Right renal pelvis (tissue), 4 donors: Measurements from ENCODE around the gene NXNL1. TPM values are rescaled to one million over a fixed set of nuclear protein-coding genes. Genes with fewer than 3 reads are reported as not detected.

Source experiments
- DNase-seq, 4 donors: peaks; one replicate each; pipeline ENCODE4 v3.0.0-alpha.2; 2013; ENCODE audit warnings: low read depth in 4 of 4, low spot score in 3 of 4, missing footprints in 1 of 4
- polyA plus RNA-seq, 4 donors: library from polyadenylated mRNA; unstranded; fragments of 120-200 nt; gene quantifications; one replicate each; pipeline ENCODE4 v1.2.1, GENCODE V29; 2013; ENCODE audit not compliant: insufficient read length in 4 of 4

The NXNL1 gene
- polyA plus RNA-seq, 4 donors = 0.12 to 0.29 TPM; not detected in 2

GRCh38 chr19:17423429-17424208 lies 37.1 kb downstream of the NXNL1 start:
- no peak for DNase-seq

- no peak for DNase-seq
Observed at GRCh38 chr19:17421942-17422341, 38.8 kb downstream of the NXNL1 start.

GRCh38 chr19:17420475-17420924 lies 40.2 kb downstream of the NXNL1 start:
- no peak for DNase-seq

GRCh38 chr19:17419621-17420474 lies 40.9 kb downstream of the NXNL1 start, which contains the start of gene MVB12A:
MVB12A (plus strand) TSS chr19:17420047; CDS start chr19:17420136, 89 bp downstream.
- peak; percentile 98 to 99 (median 98) for DNase-seq

GRCh38 chr19:17419154-17419620 lies 41.5 kb downstream of the NXNL1 start:
- DNase-seq = no peak

- no peak for DNase-seq
Observed at GRCh38 chr19:17418710-17419109, 42.0 kb downstream of the NXNL1 start.

GRCh38 chr19:17415121-17415520 lies 45.6 kb downstream of the NXNL1 start:
- no peak for DNase-seq

GRCh38 chr19:17414097-17414496 lies 46.6 kb downstream of the NXNL1 start:
- DNase-seq = no peak

- DNase-seq = no peak
Observed at GRCh38 chr19:17411801-17412200, 48.9 kb downstream of the NXNL1 start.

- DNase-seq = no peak
Observed at GRCh38 chr19:17409990-17410389, 50.7 kb downstream of the NXNL1 start.

GRCh38 chr19:17406887-17407196 lies 53.9 kb downstream of the NXNL1 start:
- no peak for DNase-seq

- no peak for DNase-seq
Observed at GRCh38 chr19:17406046-17406886, 54.5 kb downstream of the NXNL1 start.

Other genes with a start within 250 kb of the NXNL1 start
- 10 to 100 TPM; 26.5 to 30.6 (median 29.7) TPM for gene USE1, start 245.6 kb downstream of the NXNL1 start, polyA plus RNA-seq
- 10 to 100 TPM; 19.5 to 27.8 (median 23.6) TPM for gene OCEL1, start 234.7 kb downstream of the NXNL1 start, polyA plus RNA-seq
- 10 to 100 TPM; 38.8 to 59.8 (median 40.6) TPM for gene NR2F6, start 215.0 kb downstream of the NXNL1 start, polyA plus RNA-seq
- gene USHBP1, start 196.2 kb downstream of the NXNL1 start, polyA plus RNA-seq = 1 to 10 TPM; 5.6 to 7.3 (median 6.3) TPM
- 100 to 1,000 TPM in 2 of 4 donors, 10 to 100 TPM in 2; 93.4 to 109 (median 99.6) TPM for gene BABAM1, start 193.5 kb downstream of the NXNL1 start, polyA plus RNA-seq
- under 1 TPM; 0.60 to 0.91 (median 0.83) TPM for gene ANKLE1, start 179.0 kb downstream of the NXNL1 start, polyA plus RNA-seq
- 10 to 100 TPM in 1 of 4 donors, 1 to 10 TPM in 3; 7.6 to 14.2 (median 8.3) TPM for gene ABHD8, start 157.5 kb downstream of the NXNL1 start, polyA plus RNA-seq
- gene MRPL34, start 155.1 kb downstream of the NXNL1 start, polyA plus RNA-seq = 10 to 100 TPM; 47.7 to 63.3 (median 51.3) TPM
- 10 to 100 TPM; 35.1 to 43.4 (median 36.9) TPM for gene DDA1, start 151.4 kb downstream of the NXNL1 start, polyA plus RNA-seq
- 10 to 100 TPM in 3 of 4 donors, 1 to 10 TPM in 1; 9.2 to 14.1 (median 10.3) TPM for gene ANO8, start 126.1 kb downstream of the NXNL1 start, polyA plus RNA-seq
- 10 to 100 TPM; 15.3 to 20.8 (median 18.7) TPM for gene GTPBP3, start 123.4 kb downstream of the NXNL1 start, polyA plus RNA-seq
- gene PLVAP, start 83.6 kb downstream of the NXNL1 start, polyA plus RNA-seq = 100 to 1,000 TPM; 178 to 215 (median 198) TPM
- gene CCDC194, start 66.7 kb downstream of the NXNL1 start, polyA plus RNA-seq = 1 to 10 TPM in 3 of 4 donors, under 1 TPM in 1; 0.76 to 1.8 (median 1.5) TPM
- 100 to 1,000 TPM in 3 of 4 donors, 10 to 100 TPM in 1; 81.8 to 143 (median 122) TPM for gene BST2, start 55.3 kb downstream of the NXNL1 start, polyA plus RNA-seq
- 10 to 100 TPM; 61.5 to 87.9 (median 62.8) TPM for gene MVB12A, start 40.9 kb downstream of the NXNL1 start, polyA plus RNA-seq
- gene TMEM221, start 12.3 kb downstream of the NXNL1 start, polyA plus RNA-seq = 1 to 10 TPM; 2.2 to 3.5 (median 2.8) TPM
- 10 to 100 TPM; 12.0 to 17.0 (median 13.3) TPM for gene SLC27A1, start 9.6 kb upstream of the NXNL1 start, polyA plus RNA-seq
- 10 to 100 TPM; 56.4 to 92.0 (median 60.8) TPM for gene PGLS, start 50.7 kb upstream of the NXNL1 start, polyA plus RNA-seq
- gene COLGALT1, start 94.7 kb upstream of the NXNL1 start, polyA plus RNA-seq = 10 to 100 TPM; 46.6 to 49.6 (median 48.2) TPM
- under 1 TPM; 0.12 to 0.42 (median 0.24) TPM for gene UNC13A, start 227.4 kb upstream of the NXNL1 start, polyA plus RNA-seq